HG03469 (cell line): ENCODE data around the gene KISS1R.
"Not testable (repeated sequence)": the region's sequence is repeated elsewhere in the genome, so short reads cannot be mapped to it uniquely, and the experiment has no call there.

Experiments
- ATAC-seq: cut with Tn5 transposase; IDR thresholded peaks from one replicate; pipeline ENCODE4 v1.9.1; 2021; ENCODE audit warnings: mild to moderate bottlenecking, moderate library complexity, moderate number of reproducible peaks; ENCODE audit not compliant: unreplicated experiment

KISS1R gene

GRCh38 chr19:917323-918151, at the start of gene KISS1R:
KISS1R (plus strand) TSS chr19:917333; CDS start chr19:917503, 170 bp downstream.
- ATAC-seq, result no peak

GRCh38 chr19:867855-868457, 49.2 kb upstream of the KISS1R start:
- ATAC-seq, result no peak

- ATAC-seq, result no peak
These were observed 48.5 kb upstream of the KISS1R start for GRCh38 chr19:868458-869244.

GRCh38 chr19:869245-870177, 47.6 kb upstream of the KISS1R start:
- no peak for ATAC-seq

- ATAC-seq, result no peak
These were observed 46.8 kb upstream of the KISS1R start for GRCh38 chr19:870314-870713.

GRCh38 chr19:870963-871401, 46.2 kb upstream of the KISS1R start:
- no peak for ATAC-seq

GRCh38 chr19:871446-872265, 45.5 kb upstream of the KISS1R start:
- ATAC-seq, result no peak

- ATAC-seq, result no peak
These were observed 44.7 kb upstream of the KISS1R start for GRCh38 chr19:872266-872951.

GRCh38 chr19:873084-873483, 44.0 kb upstream of the KISS1R start:
- ATAC-seq, result no peak

GRCh38 chr19:873561-874041, 43.5 kb upstream of the KISS1R start:
- ATAC-seq, result no peak

- no peak for ATAC-seq
These were observed 41.8 kb upstream of the KISS1R start for GRCh38 chr19:875265-875879.

GRCh38 chr19:876089-876488, 41.0 kb upstream of the KISS1R start:
- no peak for ATAC-seq

- ATAC-seq, result no peak
These were observed 40.3 kb upstream of the KISS1R start for GRCh38 chr19:876780-877314.

- not testable (repeated sequence) for ATAC-seq
These were observed 39.0 kb upstream of the KISS1R start for GRCh38 chr19:877992-878660.

GRCh38 chr19:878751-879561, 38.2 kb upstream of the KISS1R start:
- ATAC-seq, result not testable (repeated sequence)

- ATAC-seq, result no peak
These were observed 37.3 kb upstream of the KISS1R start for GRCh38 chr19:879711-880438.
